SK-N-SH (cell line): ENCODE data around the gene PROK2. TPM values are rescaled to one million over a fixed set of nuclear protein-coding genes. Genes with fewer than 3 reads are reported as not detected.

ENCODE experiments used
- CTCF ChIA-PET: fragments of 300-600, 350-600 bp; formaldehyde crosslinking; extraction: SDS; loops from one replicate; lab custom pipeline; 2021; lab: Yijun Ruan, JAX
- POLR2A ChIA-PET: fragments of 350-600 bp; sonication (Branson Sonifier 250); formaldehyde crosslinking; extraction: SDS; loops from one replicate; lab custom pipeline; 2020; ENCODE audit warnings: antibody characterized with exemption, inconsistent platforms; lab: Yijun Ruan, JAX
- DNase-seq: peaks from one replicate; pipeline ENCODE4 v3.0.0; 2012
- H2AFZ ChIP-seq: fragments of 200-600 bp; sonication (generic); 2 replicates; pipeline ENCODE4 v1.8.1; 2016; ENCODE audit warnings: antibody characterized with exemption, mild to moderate bottlenecking, low read depth
- H3F3A ChIP-seq: fragments of 200-600 bp; sonication (generic); replicated peaks from 2 replicates; pipeline ENCODE3; 2016; ENCODE audit warnings: antibody characterized with exemption, mild to moderate bottlenecking; ENCODE audit not compliant: insufficient read depth
- H3K27ac ChIP-seq, 2 experiments: fragments of 200-500 bp in 1 of 2; fragments of 200-600 bp in 1 of 2; sonication (Bioruptor generic) in 1 of 2; sonication (generic), shearing (Covaris generic) in 1 of 2; 2 replicates each; pipeline versions ENCODE4 v1.5.1 to v1.6.1; 2014 to 2016; ENCODE audit warnings: low read depth in 2 of 2, inconsistent platforms in 1 of 2, low read length in 1 of 2, mild to moderate bottlenecking in 1 of 2, mixed read lengths in 1 of 2
- H3K27me3 ChIP-seq: fragments of 200-600 bp; sonication (generic), shearing (Covaris generic); 2 replicates; pipeline ENCODE4 v1.6.1; 2016; ENCODE audit warnings: mixed run types; ENCODE audit not compliant: insufficient read depth
- H3K36me3 ChIP-seq, 2 experiments: fragments of 200-500 bp in 1 of 2; fragments of 200-600 bp in 1 of 2; sonication (Bioruptor generic) in 1 of 2; sonication (generic) in 1 of 2; replicated peaks in 1 of 2; 2 replicates each; pipeline versions ENCODE3 to v1.5.1; 2014 to 2016; ENCODE audit warnings: low read length in 1 of 2, mild to moderate bottlenecking in 1 of 2; ENCODE audit not compliant: insufficient read depth in 2 of 2, control insufficient read depth in 1 of 2
- H3K4me1 ChIP-seq, 2 experiments: fragments of 200-500 bp in 1 of 2; fragments of 200-600 bp in 1 of 2; sonication (Bioruptor generic) in 1 of 2; sonication (generic), shearing (Covaris generic) in 1 of 2; 2 replicates each; pipeline versions ENCODE4 v1.5.1 to v1.6.1; 2014 to 2016; ENCODE audit warnings: low read depth in 1 of 2, low read length in 1 of 2, mixed run types in 1 of 2; ENCODE audit not compliant: insufficient read depth in 2 of 2, control insufficient read depth in 1 of 2
- H3K4me2 ChIP-seq: fragments of 200-600 bp; sonication (generic), shearing (Covaris generic); 2 replicates; pipeline ENCODE4 v1.6.1; 2017; ENCODE audit warnings: mixed run types
- H3K4me3 ChIP-seq, 2 experiments: fragments of 200-500 bp in 1 of 2; fragments of 200-600 bp in 1 of 2; sonication (Bioruptor generic) in 1 of 2; sonication (generic), shearing (Covaris generic) in 1 of 2; 2 replicates each; pipeline versions ENCODE4 v1.5.1 to v1.8.1; 2014 to 2016; ENCODE audit warnings: low read depth in 2 of 2, inconsistent platforms in 1 of 2, low read length in 1 of 2, mild to moderate bottlenecking in 1 of 2, mixed read lengths in 1 of 2, moderate library complexity in 1 of 2
- H3K79me2 ChIP-seq: fragments of 200-600 bp; sonication (generic); 2 replicates; pipeline ENCODE4 v1.8.1; 2017; ENCODE audit warnings: mild to moderate bottlenecking; ENCODE audit not compliant: insufficient read depth
- H3K9ac ChIP-seq: fragments of 200-600 bp; sonication (generic); 2 replicates; pipeline ENCODE4 v1.6.1; 2017; ENCODE audit warnings: mixed run types
- H3K9me2 ChIP-seq: fragments of 200-600 bp; sonication (generic); 2 replicates; pipeline ENCODE4 v1.6.1; 2017; ENCODE audit warnings: mixed run types
- H3K9me3 ChIP-seq: fragments of 200-600 bp; sonication (generic); 2 replicates; pipeline ENCODE4 v1.6.1; 2017; ENCODE audit warnings: mixed run types, mild to moderate bottlenecking, moderate library complexity
- H4K20me1 ChIP-seq: fragments of 200-600 bp; sonication (generic); 2 replicates; pipeline ENCODE4 v1.6.1; 2017; ENCODE audit warnings: mild to moderate bottlenecking, mixed run types; ENCODE audit not compliant: insufficient read depth
- CHD2 ChIP-seq: fragments of 150-350 bp; IDR thresholded peaks from 2 replicates; pipeline ENCODE4 v1.6.1; 2018; ENCODE audit warnings: low read length; ENCODE audit not compliant: partially characterized antibody
- CTCF ChIP-seq: fragments of 200-600 bp; sonication (generic); IDR thresholded peaks from 2 replicates; pipeline ENCODE4 v1.6.1; 2017; ENCODE audit warnings: antibody characterized with exemption, mild to moderate bottlenecking, moderate library complexity
- ELF1 ChIP-seq: IDR thresholded peaks from 2 replicates; pipeline ENCODE4 v1.4.0; 2012
- EP300 ChIP-seq, 2 experiments: IDR thresholded peaks; 2 replicates each; pipeline versions ENCODE4 v1.4.0 to v1.6.1; 2012; ENCODE audit warnings: borderline replicate concordance in 1 of 2, low read depth in 1 of 2, low read length in 1 of 2
- FOXM1 ChIP-seq: IDR thresholded peaks from 2 replicates; pipeline ENCODE4 v1.4.0; 2012; ENCODE audit warnings: low read depth, mild to moderate bottlenecking
- GABPA ChIP-seq: IDR thresholded peaks from 2 replicates; pipeline ENCODE4 v1.4.0; 2012; ENCODE audit warnings: low read depth, mild to moderate bottlenecking
- GATA2 ChIP-seq: sonication (generic); formaldehyde crosslinking; IDR thresholded peaks from 2 replicates; pipeline ENCODE4 v1.5.0; 2020; ENCODE audit warnings: mild to moderate bottlenecking, missing genetic modification reagents
- IRF3 ChIP-seq: fragments of 150-350 bp; IDR thresholded peaks from 2 replicates; pipeline ENCODE4 v1.6.1; 2016; ENCODE audit warnings: mild to moderate bottlenecking, low read depth, low read length
- JUND ChIP-seq: IDR thresholded peaks from 2 replicates; pipeline ENCODE4 v1.4.0; 2012
- MEF2A ChIP-seq: IDR thresholded peaks from 2 replicates; pipeline ENCODE4 v1.4.0; 2012; ENCODE audit warnings: low read depth, borderline replicate concordance
- NRF1 ChIP-seq: IDR thresholded peaks from 2 replicates; pipeline ENCODE4 v1.6.1; 2012; ENCODE audit warnings: low read depth, mild to moderate bottlenecking, low read length
- RAD21 ChIP-seq: IDR thresholded peaks from 2 replicates; pipeline ENCODE4 v1.6.1; 2012; ENCODE audit warnings: mild to moderate bottlenecking, low read length
- REST ChIP-seq: IDR thresholded peaks from 2 replicates; pipeline ENCODE4 v1.6.1; 2012; ENCODE audit warnings: mild to moderate bottlenecking, low read depth, low read length, moderate library complexity
- RFX5 ChIP-seq: IDR thresholded peaks from 2 replicates; pipeline ENCODE4 v1.6.1; 2012; ENCODE audit warnings: mild to moderate bottlenecking, improper control_type of control experiment, low read length
- RXRA ChIP-seq: IDR thresholded peaks from 2 replicates; pipeline ENCODE4 v1.4.0; 2012; ENCODE audit warnings: low read depth, mild to moderate bottlenecking, borderline replicate concordance
- TEAD4 ChIP-seq: IDR thresholded peaks from 2 replicates; pipeline ENCODE4 v1.4.0; 2012; ENCODE audit warnings: mild to moderate bottlenecking, borderline replicate concordance; ENCODE audit not compliant: insufficient read depth
- USF1 ChIP-seq: IDR thresholded peaks from 2 replicates; pipeline ENCODE4 v1.4.0; 2012; ENCODE audit warnings: low read depth, borderline replicate concordance
- USF2 ChIP-seq: fragments of 150-350 bp; IDR thresholded peaks from 2 replicates; pipeline ENCODE4 v1.6.1; 2017; ENCODE audit warnings: antibody characterized with exemption, low read length, low read depth, borderline replicate concordance
- ZBTB33 ChIP-seq: IDR thresholded peaks from 2 replicates; pipeline ENCODE4 v1.4.0; 2012; ENCODE audit warnings: low read depth, borderline replicate concordance
- WGBS: methylation state at CpG from one replicate; pipeline ENCODE4 v1.1.6; 2017; ENCODE audit warnings: low lambda C conversion rate; 5-methylcytosine and 5-hydroxymethylcytosine counted together
- polyA plus RNA-seq, 3 experiments: library from polyadenylated mRNA; depleted of rRNA; stranded (reverse); fragments of >200 nt; gene quantifications; 2 replicates each; pipeline ENCODE4 v1.2.3, GENCODE V29; 2012

Gene PROK2
- polyA plus RNA-seq, 1 of the 3 experiments (the other 2 are of a cell fraction) = not detected

GRCh38 chr3:71733319-71733718 lies 51.6 kb downstream of the PROK2 start:
- H3K9me3 ChIP-seq = no peaks in the 10 kb centered on the region
- DNase-seq = no peak
- no peak for TF ChIP-seq TEAD4
- TF ChIP-seq GATA2 (CRISPR knock-in tag) = no peak
- no peak for TF ChIP-seq RAD21
- TF ChIP-seq JUND = no peak
- TF ChIP-seq USF1 = no peak
- TF ChIP-seq MEF2A = no peak
- no peak for TF ChIP-seq REST
- TF ChIP-seq RFX5 = no peak
- no peak for TF ChIP-seq USF2
- TF ChIP-seq IRF3 = no peak
- TF ChIP-seq FOXM1 = no peak
- TF ChIP-seq CTCF = no peak
- TF ChIP-seq RXRA = no peak
- TF ChIP-seq ZBTB33 = no peak
- no peak for TF ChIP-seq ELF1
- TF ChIP-seq NRF1 = no peak
- TF ChIP-seq EP300 (IDR thresholded peaks at IDR 0.05; ENCODE audit: borderline replicate concordance in 1 of 2, low read depth in 1 of 2, low read length in 1 of 2) = no peak
- no peak for TF ChIP-seq CHD2
- TF ChIP-seq GABPA = no peak
- TF ChIP-seq, all 33 proteins: peak for 0
- H3K36me3 ChIP-seq = no peaks in the 10 kb centered on the region
- no peaks in the 10 kb centered on the region for H3F3A ChIP-seq
- no peaks in the 10 kb centered on the region for H3K9me2 ChIP-seq
- ChIA-PET POLR2A (no interaction called here), CTCF (interaction anchor here (0.7 to 2.5 kb wide), 3 partner anchors 22 to 1089 kb away, joined by 3 to 11 read pairs (median 6); no protein-coding TSS in a partner anchor)
- no peak overlapping the region for H3K27ac ChIP-seq
- H4K20me1 ChIP-seq = no peaks in the 10 kb centered on the region
- no peaks in the 10 kb centered on the region for H3K27me3 ChIP-seq
- no peak overlapping the region for H3K4me2 ChIP-seq
- H3K4me1 ChIP-seq = peaks cover 0 to 11% of the 10 kb centered on the region in 2 experiments; a peak in 1 of 4 replicates
- no peak overlapping the region for H2AFZ ChIP-seq
- 35% methylated on average over 2 of the region's 2 CpGs for WGBS
- H3K9ac ChIP-seq = no peak overlapping the region
- H3K79me2 ChIP-seq = no peaks in the 10 kb centered on the region
- H3K4me3 ChIP-seq = no peak overlapping the region
